GM18498 (cell line): Measurements from ENCODE around the gene ALDH3A1.

Source experiments
- ATAC-seq: cut with Tn5 transposase; IDR thresholded peaks from one replicate; pipeline ENCODE4 v1.9.1; 2021; ENCODE audit warnings: mild to moderate bottlenecking, moderate library complexity; ENCODE audit not compliant: unreplicated experiment

ALDH3A1 gene

GRCh38 chr17:19720631-19721426 lies 27.3 kb downstream of the ALDH3A1 start:
- ATAC-seq = no peak

DNA sequence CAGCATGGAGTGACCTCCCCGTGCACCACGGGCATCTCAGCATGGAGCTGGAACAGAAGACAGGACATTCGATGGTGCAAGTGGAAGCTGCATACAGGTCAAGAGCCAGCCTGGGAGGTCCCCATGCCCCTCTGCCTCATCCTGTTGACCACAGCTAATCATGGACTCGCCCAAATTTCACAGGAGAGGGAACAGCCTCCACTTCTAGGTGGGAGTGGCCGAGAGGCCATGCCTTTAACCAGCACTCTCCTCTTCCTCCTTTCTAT lies 28.0 kb downstream of the ALDH3A1 start:
- ATAC-seq = no peak

- ATAC-seq = no peak
Measured at GRCh38 chr17:19719355-19720209, 28.5 kb downstream of the ALDH3A1 start.

- ATAC-seq = no peak
Measured at GRCh38 chr17:19718613-19719354, 29.3 kb downstream of the ALDH3A1 start.

- no peak for ATAC-seq
Measured at GRCh38 chr17:19718041-19718612, 30.0 kb downstream of the ALDH3A1 start.

DNA sequence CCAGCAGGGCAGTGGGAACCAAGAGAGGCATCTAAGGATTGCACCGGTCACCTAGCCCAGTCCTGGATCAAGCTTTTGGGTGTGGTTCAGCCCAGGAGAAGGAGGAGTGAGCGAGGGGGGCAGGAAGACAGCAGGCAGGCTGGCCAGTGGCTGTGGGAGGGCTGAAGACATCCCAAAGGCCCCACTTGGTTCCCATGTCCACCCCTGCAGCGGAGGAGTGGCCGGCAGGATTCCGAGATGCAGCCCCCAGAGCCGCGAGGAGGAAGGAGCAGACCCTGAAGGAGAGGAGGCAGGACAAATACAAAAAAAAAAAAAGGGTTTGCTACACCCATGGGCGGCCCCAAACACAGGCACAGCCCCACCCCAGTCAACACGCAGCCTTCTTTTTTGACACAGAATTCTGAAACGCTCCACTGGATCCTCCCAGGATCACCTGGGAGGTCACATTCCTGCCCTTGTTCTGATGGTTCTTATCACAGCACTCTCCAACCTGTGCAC lies 30.6 kb downstream of the ALDH3A1 start:
- ATAC-seq = no peak

- ATAC-seq = no peak
Measured at GRCh38 chr17:19717031-19717360, 31.1 kb downstream of the ALDH3A1 start.

DNA sequence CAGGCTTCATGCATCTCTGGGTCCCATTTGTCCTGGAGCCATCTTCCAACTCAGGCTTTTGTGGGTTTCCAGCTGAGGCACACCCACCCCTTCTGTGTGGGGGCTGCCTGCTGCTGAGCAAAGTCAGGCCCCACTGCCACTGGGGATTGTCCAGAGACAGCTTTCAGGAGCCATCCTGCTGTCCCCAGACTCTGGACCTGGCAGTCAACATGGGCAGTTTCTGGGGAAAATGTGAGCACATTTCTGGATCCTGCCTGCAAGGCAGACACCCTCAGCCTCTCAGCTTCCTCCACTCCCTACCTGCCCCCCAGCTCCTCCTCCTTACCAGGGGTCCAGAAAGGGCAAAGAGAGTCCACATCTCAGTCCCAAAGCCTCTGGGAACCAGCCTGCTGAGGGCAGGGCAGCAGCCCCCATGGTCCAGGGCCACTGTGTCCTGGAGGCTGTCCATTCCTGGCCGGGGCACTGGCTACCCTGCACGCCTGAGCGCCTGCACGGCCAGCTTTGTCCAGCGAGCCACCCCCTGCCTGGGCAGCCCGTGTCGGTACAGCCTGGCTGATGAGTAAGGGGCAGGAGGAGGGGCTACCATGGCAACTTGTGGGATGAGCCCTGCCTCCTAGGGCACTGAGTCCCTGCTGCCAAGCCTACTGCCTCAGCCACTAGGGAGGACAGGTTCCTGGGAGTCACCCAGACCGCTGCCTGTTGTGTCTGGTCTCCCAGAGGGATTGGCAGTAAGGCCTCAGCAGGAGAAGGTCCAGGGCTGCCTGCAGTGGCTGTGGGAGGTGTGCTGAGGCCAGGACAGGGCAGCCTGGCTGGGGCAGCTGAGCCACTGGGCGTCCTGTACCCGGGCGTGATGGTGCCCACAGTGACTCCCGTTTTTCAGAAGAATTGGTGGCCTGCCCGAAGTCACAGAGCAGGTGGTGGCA lies 31.7 kb downstream of the ALDH3A1 start, which contains the start of gene SLC47A2:
Gene SLC47A2 (minus strand): TSS at position 477 of the 923 bp plus-strand sequence. CDS start 29 bp downstream, at position 448.
- ATAC-seq = no peak

- no peak for ATAC-seq
Measured at GRCh38 chr17:19714542-19715411, 33.3 kb downstream of the ALDH3A1 start.

GRCh38 chr17:19713901-19714361 lies 34.2 kb downstream of the ALDH3A1 start:
- no peak for ATAC-seq

- ATAC-seq = no peak
Measured at GRCh38 chr17:19713462-19713861, 34.6 kb downstream of the ALDH3A1 start.

DNA sequence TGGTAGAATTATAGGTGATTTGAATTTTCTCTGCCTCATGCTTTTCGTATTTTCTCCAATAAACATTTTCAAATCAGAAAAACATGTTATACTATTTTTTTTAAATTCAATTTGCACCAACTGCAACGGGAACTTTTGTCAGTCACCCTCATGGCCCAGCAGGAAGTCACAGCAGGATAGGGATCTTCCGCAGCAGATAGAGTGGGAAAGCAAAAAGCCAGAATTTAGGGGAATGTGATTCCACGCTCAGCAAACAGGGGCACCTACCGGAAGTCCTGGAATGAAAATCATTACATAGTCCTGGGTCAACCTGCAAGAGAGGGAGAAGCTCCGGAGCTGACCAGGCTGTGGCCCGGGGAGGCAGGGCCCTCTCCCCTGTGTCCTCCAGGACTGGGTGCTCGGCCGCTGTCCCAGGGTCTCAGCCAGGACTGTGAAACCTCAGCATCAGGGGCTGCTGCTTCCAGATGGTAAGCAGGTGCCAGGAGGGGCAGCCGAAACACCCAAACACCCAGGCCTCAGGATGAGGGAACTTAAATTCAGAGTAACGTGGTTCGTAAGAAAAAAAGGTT lies 35.6 kb downstream of the ALDH3A1 start:
- ATAC-seq = no peak

DNA sequence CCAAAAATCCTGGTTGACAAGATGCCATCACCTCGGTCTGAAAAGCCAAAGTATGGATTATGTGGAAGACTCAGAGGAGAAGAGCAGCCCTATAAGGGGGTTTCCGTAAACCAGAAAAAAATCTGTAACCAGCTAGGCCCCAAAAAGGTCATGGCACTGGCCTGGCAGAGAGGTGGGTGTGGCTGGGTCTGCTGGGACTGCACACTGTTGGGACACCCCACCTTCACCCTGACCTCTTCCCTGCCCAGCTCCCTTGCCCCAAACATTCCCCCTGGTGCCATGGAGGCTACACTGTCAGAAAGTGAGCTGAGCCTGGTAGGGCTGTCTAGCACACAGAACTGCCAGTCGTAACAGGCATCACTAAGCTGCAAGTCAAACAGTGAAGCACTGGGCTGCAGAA lies 38.3 kb downstream of the ALDH3A1 start:
- no peak for ATAC-seq

DNA sequence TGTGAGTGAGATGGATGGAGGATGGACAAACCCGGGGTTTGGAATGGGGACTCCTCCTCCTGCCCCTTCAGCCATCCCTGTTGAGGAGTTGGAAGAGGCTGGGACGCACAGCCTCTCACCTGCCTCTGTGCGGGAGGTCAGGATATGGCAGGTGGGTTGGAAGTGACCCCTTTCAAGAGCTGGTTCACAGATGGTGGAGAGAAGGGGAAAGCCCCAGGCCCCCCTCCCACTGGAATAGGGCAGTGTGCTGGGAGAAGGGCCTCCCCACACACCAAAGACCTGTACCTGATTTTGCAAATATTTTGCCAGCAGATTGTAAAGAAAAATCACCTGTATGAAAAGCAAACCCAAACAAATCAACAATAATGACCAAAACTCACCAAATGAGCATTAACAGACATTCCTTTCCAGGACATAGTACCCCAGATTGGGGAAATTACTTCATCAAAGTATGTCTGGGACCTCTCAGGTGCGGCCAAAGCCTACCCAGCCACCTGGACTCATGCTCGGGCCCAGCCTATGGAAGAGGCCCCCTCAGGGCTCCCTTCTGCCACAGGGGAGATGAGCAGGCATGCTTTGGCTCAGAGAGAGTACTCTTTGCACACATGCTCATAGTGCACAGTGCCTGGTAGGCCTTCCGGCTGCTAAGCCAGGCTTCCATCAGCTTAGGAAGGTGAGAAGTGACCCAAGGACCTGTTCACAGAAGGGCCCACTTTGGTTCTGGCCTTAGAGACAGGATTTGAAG lies 39.5 kb downstream of the ALDH3A1 start:
- no peak for ATAC-seq

GRCh38 chr17:19707728-19708221 lies 40.3 kb downstream of the ALDH3A1 start:
- no peak for ATAC-seq

DNA sequence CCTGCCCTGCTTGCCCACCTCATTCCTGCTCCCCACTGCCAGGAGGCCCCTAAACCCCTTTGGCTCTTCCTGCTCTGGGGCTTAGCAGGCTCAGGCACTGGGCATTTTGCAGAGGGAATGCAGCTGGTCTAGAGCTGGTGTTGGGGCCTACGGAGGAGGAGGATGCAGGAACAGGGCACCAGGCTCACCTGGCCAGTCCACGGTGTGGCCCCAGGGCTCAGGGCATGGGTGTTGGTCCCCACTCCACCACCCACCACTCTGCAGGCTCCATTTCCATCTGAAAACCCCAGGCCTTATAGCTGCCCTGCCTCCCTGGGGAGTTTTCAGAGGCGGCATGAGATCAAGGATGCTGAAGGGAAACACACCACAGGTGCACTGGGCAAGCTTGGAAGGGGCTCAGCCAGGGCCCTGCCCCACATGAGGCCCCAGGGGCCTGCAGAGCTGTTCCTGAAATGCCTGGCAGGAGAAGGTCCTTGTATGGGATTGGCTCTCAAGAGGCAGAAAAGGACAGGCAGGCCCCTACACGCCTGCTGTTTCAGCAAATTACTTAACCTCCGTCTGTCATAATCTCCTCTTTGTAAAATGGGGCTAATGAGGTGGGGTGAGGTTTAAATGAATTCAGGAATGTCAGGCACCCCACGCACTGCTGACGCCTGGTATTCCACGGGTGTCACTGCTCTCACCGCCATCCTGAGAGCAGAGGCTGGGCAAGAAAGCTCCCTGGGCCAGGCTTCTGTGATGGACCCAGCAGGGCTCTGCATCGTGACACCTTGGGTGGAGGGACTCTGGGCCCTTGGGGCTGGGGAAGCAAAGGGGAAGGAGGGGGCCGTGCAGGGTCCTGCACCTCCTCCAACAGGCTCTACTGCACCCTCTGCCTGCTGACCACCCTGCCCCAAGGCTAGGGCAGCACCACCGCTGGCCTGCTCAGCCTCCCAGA lies 41.0 kb downstream of the ALDH3A1 start:
- ATAC-seq = no peak
